GM23248 (cell line): Measurements from ENCODE around the gene HPGD.

Source experiments
- EZH2 ChIP-seq: fragments of 200-600 bp; sonication (generic); IDR thresholded peaks from 2 replicates; pipeline ENCODE4 v1.6.1; 2018; ENCODE audit warnings: antibody characterized with exemption, mild to moderate bottlenecking; ENCODE audit not compliant: insufficient read depth, poor library complexity, severe bottlenecking
- EZH2phosphoT487 ChIP-seq: fragments of 200-600 bp; sonication (generic); IDR thresholded peaks from 2 replicates; pipeline ENCODE4 v1.6.1; 2018; ENCODE audit warnings: antibody characterized with exemption, moderate library complexity, mild to moderate bottlenecking, low read depth; ENCODE audit not compliant: insufficient read depth

GRCh38 chr4:174494726-174495125 is 27.6 kb downstream of the HPGD start:
- TF ChIP-seq EZH2 (no peak), EZH2phosphoT487 (no peak)
